HG02623 (cell line): ENCODE data around the gene RUSC2.
"Not testable (repeated sequence)": the region's sequence is repeated elsewhere in the genome, so short reads cannot be mapped to it uniquely, and the experiment has no call there.

Experiments used
- ATAC-seq: cut with Tn5 transposase; IDR thresholded peaks from one replicate; pipeline ENCODE4 v1.9.1; 2021; ENCODE audit warnings: moderate library complexity; ENCODE audit not compliant: unreplicated experiment

Gene RUSC2

GRCh38 chr9:35493119-35493518 is 3.2 kb downstream of the RUSC2 start:
- not testable (repeated sequence) for ATAC-seq

GRCh38 chr9:35495984-35496383 is 6.1 kb downstream of the RUSC2 start:
- ATAC-seq, result no peak

- ATAC-seq, result not testable (repeated sequence)
These were observed 8.3 kb downstream of the RUSC2 start for GRCh38 chr9:35498245-35498644.

GRCh38 chr9:35499029-35499700 is 9.3 kb downstream of the RUSC2 start:
- no peak for ATAC-seq

GRCh38 chr9:35499701-35500030 is 9.8 kb downstream of the RUSC2 start:
- ATAC-seq, result no peak

GRCh38 chr9:35500130-35500748 is 10.3 kb downstream of the RUSC2 start:
- no peak for ATAC-seq

- ATAC-seq, result no peak
These were observed 12.0 kb downstream of the RUSC2 start for GRCh38 chr9:35501946-35502345.

GRCh38 chr9:35506359-35506758 is 16.4 kb downstream of the RUSC2 start:
- ATAC-seq, result no peak

GRCh38 chr9:35508069-35508468 is 18.2 kb downstream of the RUSC2 start:
- ATAC-seq, result no peak

- no peak for ATAC-seq
These were observed 20.5 kb downstream of the RUSC2 start for GRCh38 chr9:35510383-35510753.

GRCh38 chr9:35510754-35511428 is 21.0 kb downstream of the RUSC2 start:
- no peak for ATAC-seq

GRCh38 chr9:35511453-35511852 is 21.5 kb downstream of the RUSC2 start:
- no peak for ATAC-seq

- no peak for ATAC-seq
These were observed 25.9 kb downstream of the RUSC2 start for GRCh38 chr9:35515766-35516165.

GRCh38 chr9:35516479-35516878 is 26.6 kb downstream of the RUSC2 start:
- no peak for ATAC-seq

- ATAC-seq, result no peak
These were observed 27.2 kb downstream of the RUSC2 start for GRCh38 chr9:35517131-35517530.

GRCh38 chr9:35517552-35518224 is 27.8 kb downstream of the RUSC2 start:
- no peak for ATAC-seq

- ATAC-seq, result no peak
These were observed 28.4 kb downstream of the RUSC2 start for GRCh38 chr9:35518225-35518821.

GRCh38 chr9:35518981-35519679 is 29.2 kb downstream of the RUSC2 start:
- no peak for ATAC-seq

GRCh38 chr9:35519692-35520363 is 29.9 kb downstream of the RUSC2 start:
- ATAC-seq, result no peak

- no peak for ATAC-seq
These were observed 30.4 kb downstream of the RUSC2 start for GRCh38 chr9:35520364-35520710.
